HTR-8/SVneo (cell line): ENCODE measurements around the gene CHRNA10.

Experiments
- DNase-seq: peaks from one replicate; pipeline ENCODE4 v3.0.0; 2011; ENCODE audit warnings: low spot score, mixed read lengths; ENCODE audit not compliant: insufficient read length
- FAIRE-seq: peaks from 2 replicates; lab custom pipeline; 2011; peaks lifted over from hg19 to GRCh38; lab: Jason Lieb, UNC

Gene CHRNA10

GRCh38 chr11:3671334-3672254, at the start of gene CHRNA10:
CHRNA10 (minus strand) TSS chr11:3671384; CDS start chr11:3671312, 72 bp downstream.
- no peak for DNase-seq
- FAIRE-seq: no peak

- DNase-seq (no peak), FAIRE-seq (no peak)
Measured at GRCh38 chr11:3712274-3712673, 41.1 kb upstream of the CHRNA10 start.

- no peak for FAIRE-seq
- DNase-seq: no peak
Measured at GRCh38 chr11:3710485-3711259, 39.5 kb upstream of the CHRNA10 start.

GRCh38 chr11:3709977-3710376, 38.8 kb upstream of the CHRNA10 start:
- FAIRE-seq (no peak), DNase-seq (no peak)

- DNase-seq (no peak), FAIRE-seq (no peak)
Measured at GRCh38 chr11:3707176-3707575, 36.0 kb upstream of the CHRNA10 start.

- FAIRE-seq (no peak), DNase-seq (no peak)
Measured at GRCh38 chr11:3703383-3703782, 32.2 kb upstream of the CHRNA10 start.

- no peak for FAIRE-seq
Measured at GRCh38 chr11:3700910-3701309, 29.7 kb upstream of the CHRNA10 start.

GRCh38 chr11:3700410-3700809, 29.2 kb upstream of the CHRNA10 start:
- no peak for FAIRE-seq
- DNase-seq: no peak

More at GRCh38 chr11:3700910-3701309, 29.7 kb upstream of the CHRNA10 start:
- no peak for DNase-seq

- FAIRE-seq: no peak
- DNase-seq: no peak
Measured at GRCh38 chr11:3686751-3687150, 15.6 kb upstream of the CHRNA10 start.

GRCh38 chr11:3685923-3686322, 14.7 kb upstream of the CHRNA10 start:
- FAIRE-seq: no peak
- DNase-seq: no peak

- FAIRE-seq: no peak
- DNase-seq: no peak
Measured at GRCh38 chr11:3684819-3685172, 13.6 kb upstream of the CHRNA10 start.

GRCh38 chr11:3684129-3684818, 13.1 kb upstream of the CHRNA10 start:
- DNase-seq (no peak), FAIRE-seq (no peak)

- no peak for DNase-seq
- FAIRE-seq: no peak
Measured at GRCh38 chr11:3683039-3683438, 11.9 kb upstream of the CHRNA10 start.

- DNase-seq (no peak), FAIRE-seq (no peak)
Measured at GRCh38 chr11:3679077-3679476, 7.9 kb upstream of the CHRNA10 start.

- DNase-seq (no peak), FAIRE-seq (no peak)
Measured at GRCh38 chr11:3675971-3676370, 4.8 kb upstream of the CHRNA10 start.

- DNase-seq: peak; percentile 22
- FAIRE-seq: no peak
Measured at GRCh38 chr11:3674189-3674588, 3.0 kb upstream of the CHRNA10 start.

GRCh38 chr11:3669742-3670183, 1.4 kb downstream of the CHRNA10 start:
- no peak for FAIRE-seq
- no peak for DNase-seq

GRCh38 chr11:3669128-3669527, 2.1 kb downstream of the CHRNA10 start:
- FAIRE-seq: no peak
- no peak for DNase-seq

- FAIRE-seq (no peak), DNase-seq (no peak)
Measured at GRCh38 chr11:3667149-3668035, 3.8 kb downstream of the CHRNA10 start.
